NOMO-1 (cell line): Measurements from ENCODE around the gene CCDC33.

Source experiments
- DNase-seq, 2 experiments: peaks; one replicate each; lab custom pipeline; 2025; ENCODE audit not compliant: unreplicated experiment in 2 of 2; lab: John Stamatoyannopoulos, UW

CCDC33 gene

DNA sequence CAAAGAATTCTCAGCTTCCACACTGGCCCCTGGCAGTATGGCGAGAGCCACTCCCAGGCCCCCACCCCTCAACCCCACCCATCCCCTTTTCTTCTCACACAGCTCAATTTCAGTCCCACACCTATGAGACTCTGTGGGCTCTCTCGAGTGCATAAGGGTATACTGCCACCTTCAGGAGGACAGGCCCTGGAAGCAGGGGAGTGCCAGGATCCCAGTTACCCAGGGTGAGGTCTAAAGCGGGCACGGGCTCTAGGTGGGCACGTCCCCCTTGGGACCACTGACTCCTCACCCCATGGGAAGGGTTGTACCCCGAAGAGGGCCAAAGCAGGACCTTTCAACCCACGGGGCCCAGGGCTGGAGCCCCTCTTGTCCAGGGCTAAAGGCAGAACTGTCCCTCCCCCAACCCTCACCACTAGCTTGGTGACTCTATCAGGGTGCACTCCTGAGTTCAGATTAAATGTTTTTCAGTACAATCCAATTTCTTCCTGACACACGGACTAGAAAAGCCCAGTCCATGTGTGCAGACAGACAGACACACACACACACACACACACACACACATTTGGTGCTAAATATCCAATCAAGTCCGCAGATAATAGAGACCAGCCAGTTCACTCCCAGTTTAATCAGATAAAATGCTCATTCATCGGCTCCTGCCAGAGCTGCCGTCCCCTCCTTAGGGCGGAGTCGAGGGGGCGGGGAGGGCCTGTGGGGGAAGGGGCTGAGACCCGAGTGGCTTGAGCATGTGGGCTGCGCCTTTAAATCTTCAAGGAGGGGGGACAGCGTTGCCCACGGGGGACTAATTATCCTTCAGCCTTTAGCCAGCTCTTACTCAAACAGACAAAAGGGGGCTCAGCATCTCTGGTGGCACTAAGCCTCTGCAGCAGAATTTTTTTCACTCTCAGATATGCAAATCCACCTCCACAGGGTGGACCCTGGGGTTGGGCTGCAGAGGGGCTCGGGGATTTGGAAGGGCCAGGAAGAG, 72.0 kb downstream of the CCDC33 start:
- peak in 1 of 2 experiments; percentile 43 for DNase-seq

DNA sequence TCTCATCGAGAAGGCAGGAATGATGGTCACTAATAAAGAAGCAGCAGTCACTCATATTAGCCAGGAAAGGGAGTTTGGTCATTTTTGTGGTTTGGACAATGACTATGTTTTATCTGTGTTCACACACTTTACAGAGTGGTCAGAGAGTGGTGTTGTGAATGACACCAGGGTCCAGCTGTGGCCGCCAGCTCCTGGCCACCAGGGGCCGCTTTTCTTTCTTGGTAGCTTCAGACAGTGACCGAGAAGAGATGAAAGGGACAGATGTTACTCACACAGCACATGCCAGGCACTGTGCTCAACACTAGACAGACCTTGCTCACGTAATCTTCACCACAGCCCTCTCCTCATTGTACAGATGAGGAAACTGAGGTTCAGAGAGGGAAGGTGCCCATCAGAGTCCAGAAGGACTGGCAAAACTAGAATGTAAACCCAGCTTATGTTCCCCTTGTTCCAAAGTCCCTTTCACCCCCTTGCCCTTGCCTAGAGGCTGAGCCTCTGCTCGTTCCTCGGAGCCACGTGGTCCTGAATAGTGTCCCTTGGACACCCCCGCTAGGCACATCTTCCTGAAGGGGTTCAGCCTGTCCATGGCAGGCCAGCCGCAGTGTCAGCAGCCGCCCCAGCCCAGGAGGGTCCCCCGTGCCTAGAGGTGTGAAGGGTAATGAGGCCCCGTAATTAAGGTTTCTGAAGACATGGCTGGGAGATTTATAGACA, 75.8 kb downstream of the CCDC33 start:
- peak in 1 of 2 experiments; percentile 18 for DNase-seq

DNA sequence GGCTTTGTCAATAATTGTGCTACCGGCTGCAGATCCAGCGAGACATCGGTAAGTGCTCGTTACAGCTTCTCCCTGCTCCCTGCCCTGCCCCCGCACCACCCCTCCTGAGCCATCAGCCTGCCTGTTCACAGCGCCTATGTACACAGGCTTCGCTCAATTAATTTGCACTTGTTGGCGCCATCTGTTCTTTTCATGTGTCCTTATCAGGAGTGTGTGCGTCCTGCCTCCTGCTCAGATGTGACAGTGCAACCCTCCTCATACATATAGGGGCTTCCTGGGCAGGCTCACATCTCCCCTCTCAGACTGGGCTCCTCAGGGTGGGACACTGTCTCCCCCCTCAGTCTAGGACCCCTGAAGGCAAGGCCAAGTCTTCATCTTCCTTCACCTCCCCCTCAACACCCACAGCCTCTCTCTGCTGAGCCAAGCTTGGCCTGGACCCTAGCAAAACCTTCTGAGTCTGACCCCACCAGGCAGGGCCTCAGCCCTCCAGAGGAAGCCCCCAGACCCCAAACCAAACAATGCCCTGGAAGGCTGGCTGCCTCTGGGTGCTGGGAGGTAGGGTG, 76.4 kb downstream of the CCDC33 start:
- no peak for DNase-seq

DNA sequence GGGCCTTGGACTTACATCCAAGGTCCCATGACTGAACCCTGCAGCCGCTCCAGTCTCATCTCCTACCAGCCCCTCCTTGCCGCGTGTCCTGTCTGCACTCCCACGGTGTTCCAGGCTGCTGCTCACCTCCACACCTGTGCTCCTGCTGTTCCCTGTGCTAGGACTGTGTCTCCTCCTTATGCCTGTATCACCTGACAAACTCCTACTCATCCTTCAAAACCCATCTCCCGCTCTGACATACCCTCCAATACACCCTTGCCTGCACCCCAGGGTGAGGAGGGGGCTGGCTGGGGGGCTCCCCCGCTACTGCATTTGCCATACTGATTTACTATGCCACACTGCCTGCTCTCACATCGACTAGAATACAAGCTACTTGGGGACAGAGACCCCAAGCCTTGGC, 77.8 kb downstream of the CCDC33 start:
- no peak for DNase-seq

DNA sequence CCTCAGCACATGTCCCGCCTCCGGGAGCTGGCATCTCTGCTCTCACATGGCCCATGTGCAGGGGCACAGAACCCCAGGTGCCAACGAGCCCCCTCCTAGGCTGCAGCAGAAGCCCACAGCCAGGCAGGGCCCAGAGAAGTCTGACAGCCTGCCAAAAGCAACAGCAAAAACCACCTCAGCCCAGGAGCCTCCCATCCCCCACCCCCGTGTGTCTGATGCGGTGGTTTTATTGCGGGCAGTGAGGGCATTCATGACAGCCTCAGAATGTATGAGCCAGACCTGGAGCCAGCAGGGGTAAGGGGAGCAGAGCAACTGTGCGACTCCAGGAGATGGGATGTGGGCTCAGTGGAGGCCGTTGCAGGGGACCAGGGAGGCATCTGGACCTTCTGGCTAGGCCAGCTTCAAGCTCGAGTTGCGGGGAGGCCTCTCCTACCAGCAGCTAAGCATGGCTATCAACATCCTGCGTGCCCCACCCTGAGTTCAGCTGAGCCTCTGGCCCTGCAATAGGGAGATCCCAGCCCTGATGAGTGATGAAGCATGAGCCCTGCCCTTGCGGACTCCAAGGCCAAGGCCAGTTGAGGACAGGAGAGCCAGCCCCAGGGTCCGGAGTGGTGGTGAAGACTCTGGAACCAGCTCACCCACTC, 78.8 kb downstream of the CCDC33 start:
- no peak for DNase-seq

DNA sequence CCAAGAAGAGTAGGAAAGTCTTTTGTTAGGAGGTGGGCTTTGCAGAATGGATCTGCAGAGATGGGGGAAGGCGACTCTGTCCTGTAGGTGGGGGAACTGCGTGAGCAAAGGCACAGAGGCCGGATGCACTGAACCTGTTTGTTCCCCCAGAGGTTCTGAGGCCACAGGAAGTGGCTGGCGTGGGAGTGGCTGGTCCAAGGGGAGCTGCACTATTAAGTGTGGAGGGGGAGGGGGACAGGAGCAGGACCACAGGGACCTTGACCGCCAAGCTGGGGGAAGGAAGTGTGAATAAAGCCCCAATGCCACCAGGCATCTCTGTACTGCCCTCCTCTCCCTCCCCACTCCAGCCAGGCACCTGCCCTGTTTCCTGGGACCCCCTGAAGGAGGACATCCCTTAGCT, 79.5 kb downstream of the CCDC33 start:
- peak; percentile 35 to 65 for DNase-seq

DNA sequence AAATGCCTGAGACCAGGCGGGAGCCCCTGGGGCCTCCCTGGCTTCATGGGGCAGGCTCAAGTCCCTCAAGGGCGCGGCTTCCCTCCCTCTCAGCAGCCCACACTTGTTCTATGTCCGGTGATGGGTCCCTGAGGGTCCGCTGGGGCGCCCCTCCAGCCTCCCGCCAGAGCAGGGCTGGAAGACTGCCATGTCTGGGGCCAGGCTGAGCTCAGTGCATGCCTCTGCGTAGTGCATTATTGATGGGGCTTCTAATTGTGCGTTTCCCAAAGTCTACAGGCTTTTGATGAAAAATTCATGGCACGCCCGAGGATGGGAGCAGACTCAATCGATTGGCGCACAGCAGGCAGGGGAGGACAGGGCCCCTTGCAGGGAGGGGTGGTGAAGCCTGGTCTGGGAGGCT, 80.0 kb downstream of the CCDC33 start:
- no peak for DNase-seq

DNA sequence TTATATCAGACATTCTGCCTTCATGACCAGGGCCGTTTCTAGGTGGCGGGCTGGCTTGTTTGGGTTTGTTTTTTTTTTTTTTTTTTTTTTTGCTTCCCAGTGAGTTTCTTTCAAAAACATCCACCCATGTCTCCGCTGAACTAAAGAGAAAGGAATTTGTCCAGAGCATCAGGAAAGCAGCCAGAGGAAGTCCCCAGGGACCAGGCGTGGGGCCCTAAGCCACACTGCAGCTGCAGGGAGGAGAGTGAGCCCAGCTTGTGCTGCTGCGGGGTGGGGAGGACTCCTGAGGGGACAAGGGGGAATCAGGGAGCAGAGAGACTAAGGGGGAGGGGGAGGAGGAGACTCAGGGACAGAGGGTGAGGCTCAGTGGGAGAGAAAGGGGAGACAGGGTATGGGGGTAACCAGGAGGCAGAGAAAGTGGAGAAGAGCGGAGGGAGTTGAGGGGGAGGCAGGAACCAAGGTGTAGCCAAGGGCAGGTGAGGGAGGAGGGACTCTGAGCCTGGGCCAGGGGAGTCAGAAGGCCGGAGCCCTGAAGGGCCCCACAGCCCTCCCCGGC, 81.8 kb downstream of the CCDC33 start:
- no peak for DNase-seq

DNA sequence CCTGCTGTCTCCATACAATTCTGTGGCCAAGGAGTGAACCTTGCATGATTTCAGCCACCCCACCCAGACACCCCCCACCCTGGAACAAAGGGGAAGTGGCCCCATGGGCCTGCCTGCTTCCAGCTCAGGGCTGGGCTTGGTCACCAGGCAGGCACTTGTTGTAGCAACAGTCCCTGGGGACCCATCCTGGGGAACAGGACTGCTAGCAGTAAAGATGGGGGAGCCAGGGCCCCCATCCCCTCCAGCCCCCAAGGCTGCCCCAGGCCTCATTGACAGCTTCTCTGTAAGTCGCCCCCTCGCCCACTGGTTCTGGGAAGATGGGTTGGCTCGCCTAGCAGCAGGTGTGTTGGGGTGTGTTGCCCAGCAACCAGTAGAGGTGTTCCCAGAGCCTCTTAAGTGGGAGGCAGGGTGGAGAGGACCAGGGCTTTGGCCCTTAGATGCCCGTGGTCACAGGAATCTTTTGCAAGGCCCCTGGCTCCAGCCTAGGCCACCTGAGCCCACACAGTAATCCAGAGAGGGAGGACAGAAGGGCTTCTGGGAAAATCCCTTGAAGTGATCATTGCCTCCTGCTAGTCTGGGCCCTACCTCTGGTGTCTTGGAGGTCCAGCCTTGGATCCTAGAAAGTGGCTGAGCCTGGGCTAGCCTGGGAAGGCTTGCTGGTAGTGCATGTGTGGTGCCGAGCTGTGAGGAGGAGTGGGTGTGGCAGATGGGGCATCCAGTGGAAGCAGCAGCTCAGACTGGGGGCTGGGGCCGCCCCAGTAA, 82.4 kb downstream of the CCDC33 start:
- peak; percentile 39 to 51 for DNase-seq

DNA sequence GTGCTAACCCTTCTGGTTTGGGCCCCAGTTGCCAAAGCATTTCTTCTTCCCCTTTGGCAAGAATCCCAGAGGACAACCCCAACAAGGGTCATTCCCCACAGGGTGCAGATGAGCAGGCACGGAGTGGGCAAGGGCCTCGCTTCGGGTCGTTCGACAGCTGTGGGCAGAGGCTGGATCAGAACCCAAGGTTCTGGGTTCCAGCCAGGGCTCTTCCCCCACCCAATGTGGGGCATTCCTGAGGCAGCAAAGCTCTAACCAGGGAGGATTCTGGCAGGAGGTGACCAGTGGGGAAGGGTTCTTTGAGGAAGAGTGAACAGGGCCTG, 83.0 kb downstream of the CCDC33 start:
- no peak for DNase-seq

DNA sequence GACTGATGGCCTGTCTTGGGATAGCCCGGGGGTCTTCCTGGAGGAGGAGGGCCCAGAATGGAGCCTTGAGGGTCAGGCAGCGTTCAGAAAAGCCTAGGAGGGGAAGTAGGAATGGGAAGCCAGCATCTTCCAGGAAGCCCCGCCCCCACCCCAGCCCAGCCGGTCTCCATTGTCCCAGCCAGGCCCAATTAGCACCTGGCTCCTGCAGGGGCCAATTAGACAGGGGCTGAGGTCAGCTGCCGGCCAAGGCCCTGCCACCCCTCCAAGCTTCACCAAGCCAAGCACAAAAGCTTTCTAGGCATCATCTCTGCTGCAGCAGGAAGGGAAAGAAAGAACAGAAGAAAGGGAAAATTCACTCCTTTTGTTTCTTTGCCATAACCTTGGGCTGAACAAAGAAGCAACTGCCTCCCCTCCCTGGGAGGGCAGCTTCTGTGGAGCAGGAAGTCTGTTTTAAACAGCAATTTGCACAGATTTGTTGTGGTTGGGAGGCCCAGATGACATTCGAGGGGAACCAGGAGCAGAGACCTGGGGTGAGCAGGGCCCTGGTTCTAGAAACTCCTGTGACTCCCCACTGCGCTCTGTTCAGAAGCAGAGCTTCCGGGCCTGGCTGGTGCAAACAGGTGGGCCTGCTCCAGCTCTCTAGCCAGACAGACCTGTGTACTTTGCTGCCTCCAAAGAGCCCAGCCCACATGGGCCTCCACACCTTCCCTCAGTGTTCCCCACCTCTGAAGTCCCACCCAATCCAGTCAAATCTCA, 83.6 kb downstream of the CCDC33 start:
- DNase-seq = no peak

DNA sequence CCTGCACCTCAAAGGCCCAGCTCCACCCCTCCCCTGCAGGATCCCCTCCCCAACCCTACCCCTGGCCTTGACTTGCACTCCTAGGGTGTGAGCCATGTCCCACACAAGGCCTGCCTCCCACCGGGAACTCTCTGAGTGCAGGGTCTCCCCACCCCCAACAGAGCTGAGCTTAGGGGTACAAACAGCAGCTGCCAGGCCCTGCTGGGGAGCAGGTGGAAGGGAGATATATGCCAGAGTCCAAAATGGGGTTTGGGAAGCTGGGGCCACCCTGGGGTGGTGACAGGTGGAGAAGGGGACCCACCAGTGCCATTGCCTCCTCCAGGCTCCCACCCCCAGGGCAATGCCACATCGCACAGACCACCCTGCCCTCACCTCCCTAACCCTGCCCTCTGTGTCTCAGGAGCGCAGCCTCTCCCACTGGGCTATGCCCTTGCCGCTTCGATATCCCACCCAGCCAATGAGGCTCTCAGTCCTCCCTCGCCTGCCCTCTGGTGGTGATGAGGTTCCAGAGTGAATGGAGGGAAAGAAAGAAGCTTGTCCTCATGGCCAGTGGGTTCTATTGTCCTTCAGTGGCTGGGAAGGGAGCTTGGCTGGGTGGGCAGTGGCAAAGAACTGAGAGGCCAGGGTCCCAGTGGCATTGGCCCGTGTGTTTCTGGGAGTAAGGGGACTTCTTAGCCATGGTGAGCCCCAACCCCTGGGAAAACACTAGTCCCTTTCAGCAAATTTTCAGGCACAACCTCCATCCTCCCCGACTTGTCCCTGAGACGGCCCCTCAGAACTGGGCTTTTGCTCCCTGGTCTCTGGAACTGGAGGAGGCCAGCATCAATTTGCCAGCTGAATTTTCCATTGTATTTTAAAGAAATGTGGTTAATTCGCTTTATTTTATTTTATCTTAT, 84.5 kb downstream of the CCDC33 start:
- peak in 1 of 2 experiments; percentile 5 for DNase-seq

DNA sequence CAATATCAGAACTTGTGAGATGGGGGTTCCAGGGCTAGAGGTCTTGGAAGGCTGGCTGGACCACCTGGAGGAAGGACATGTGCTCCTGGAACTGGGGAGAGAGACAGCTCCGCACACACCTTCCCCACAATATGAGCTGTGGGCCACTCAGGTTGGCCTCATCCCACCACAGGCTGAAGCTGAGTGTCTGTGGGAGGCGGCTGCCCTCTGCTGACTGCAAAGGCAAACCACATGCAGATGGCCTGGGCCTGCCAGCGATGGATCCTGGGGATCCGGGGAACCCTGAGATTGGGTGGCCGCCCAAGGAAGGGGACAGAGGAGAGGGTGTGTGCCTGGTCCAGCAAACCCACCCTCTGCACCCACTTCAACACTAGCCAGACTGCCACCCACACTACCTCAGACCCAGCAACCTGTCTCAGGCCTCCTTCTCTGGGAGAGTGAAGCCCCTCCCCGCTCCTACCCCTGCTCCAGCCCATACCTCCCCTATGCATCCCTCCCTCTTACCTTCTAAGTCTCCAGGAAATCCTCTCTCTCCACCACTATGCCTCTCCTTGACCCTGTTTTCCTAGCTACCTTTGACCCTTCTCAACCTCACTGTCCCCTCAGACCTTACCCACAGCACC, 86.5 kb downstream of the CCDC33 start:
- peak; percentile 18 to 41 for DNase-seq

DNA sequence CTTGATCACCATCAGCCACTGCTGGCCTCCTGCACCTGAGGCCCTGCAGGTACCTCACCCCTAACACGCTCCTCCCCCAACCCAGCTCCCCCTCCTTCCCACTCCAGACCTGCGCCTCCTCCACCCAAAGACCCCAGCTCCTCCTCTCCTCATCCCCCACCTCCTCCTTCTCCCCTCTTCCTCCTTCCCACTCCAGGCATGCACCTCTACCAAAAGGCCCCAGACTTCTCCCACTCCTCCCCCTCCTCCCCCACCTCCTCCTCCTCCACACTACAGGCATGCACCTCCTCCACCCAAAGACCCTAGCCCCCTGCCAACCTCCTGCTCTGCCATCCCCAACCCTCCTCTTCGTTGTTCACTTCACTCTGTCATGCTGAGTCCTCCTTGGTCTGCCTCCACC, 88.6 kb downstream of the CCDC33 start:
- DNase-seq = no peak

DNA sequence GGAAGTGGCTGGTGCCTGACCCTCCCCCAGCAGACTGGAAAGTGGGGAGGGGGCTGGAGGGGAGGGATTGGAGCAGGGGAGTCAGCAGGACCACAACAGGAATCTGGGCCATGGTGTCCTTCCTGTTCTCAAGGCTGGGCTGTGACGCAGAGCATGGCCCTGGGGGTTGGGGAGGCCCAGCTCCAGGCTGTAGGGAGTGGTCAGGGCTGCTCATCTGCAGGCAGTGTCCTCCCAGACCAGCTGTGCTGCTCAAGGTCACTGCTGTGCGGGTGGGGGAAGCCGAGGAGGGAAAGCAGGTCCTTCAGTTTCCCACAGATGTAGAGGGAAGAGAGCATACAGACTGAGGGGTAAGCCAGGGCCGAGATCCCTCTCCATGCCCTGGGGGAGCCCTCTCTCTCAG, 90.6 kb downstream of the CCDC33 start:
- no peak for DNase-seq

DNA sequence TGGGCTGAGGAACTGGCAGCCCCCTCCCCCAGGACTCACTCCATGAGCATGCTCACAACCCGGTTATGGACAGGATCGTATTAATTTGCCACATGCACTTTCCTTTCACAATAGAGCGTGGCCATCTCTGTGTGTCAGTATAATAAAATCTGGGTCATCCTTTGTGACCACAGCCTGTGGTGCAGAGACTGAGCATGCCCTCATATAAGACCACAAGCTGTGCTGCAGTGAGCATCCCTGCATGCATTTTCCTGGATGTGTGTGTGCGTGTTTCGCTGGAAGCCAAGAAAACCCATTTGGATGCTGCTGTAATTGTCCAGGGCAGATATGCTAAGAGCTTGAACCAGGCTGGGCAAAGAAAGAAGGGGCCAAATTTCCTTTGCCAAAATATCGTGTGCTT, 91.6 kb downstream of the CCDC33 start:
- no peak for DNase-seq

DNA sequence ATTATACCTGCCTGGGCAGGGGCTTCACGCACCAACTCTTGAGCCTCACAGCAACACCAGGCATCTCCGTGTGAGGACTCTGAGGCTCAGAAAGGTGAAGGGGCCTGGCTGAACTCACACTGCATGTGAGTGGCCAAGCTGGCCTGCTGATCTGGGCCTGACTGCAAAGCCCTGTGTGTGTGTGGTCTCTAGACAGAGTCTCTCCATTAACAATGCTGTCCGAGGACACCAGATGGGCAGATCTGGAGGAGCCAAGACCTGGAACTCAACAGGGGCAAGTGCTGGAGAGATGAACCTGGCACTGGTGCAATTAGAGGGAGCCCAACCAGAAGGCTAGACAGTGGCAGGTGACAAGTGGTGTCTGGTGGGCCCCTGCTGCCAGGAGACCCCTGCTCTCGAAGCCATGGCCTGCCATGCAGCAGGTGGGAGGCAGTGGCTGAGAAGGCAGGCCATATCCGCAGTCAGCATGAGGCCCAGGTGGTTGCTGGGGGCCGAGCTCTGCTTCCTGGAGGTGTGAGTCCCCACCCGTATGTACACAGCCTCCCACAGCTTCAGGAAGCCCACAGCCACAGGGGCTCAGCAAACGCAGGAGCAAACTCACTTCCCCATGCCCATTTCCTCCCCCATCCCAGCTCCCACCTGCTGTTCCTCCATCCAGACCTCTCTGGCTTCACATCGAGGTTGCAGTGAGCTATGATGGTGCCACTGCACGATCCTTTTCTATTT, 92.4 kb downstream of the CCDC33 start:
- no peak for DNase-seq
